Stimulated activated CD8-positive, alpha-beta memory T cell treated with anti-CD3 and anti-CD28 coated beads, Interleukin-12 subunit alpha, Interleukin-12 subunit beta, amount 100 ng/mL, for 24 hours (primary cell): ENCODE measurements around the gene MPZL3.

ENCODE experiments used
- DNase-seq: peaks from one replicate; pipeline ENCODE4 v3.0.0-alpha.2; 2020; ENCODE audit errors: extremely low read depth

Gene MPZL3

GRCh38 chr11:118232659-118233058 lies 19.5 kb downstream of the MPZL3 start:
- DNase-seq = no peak

GRCh38 chr11:118231461-118231860 lies 20.7 kb downstream of the MPZL3 start:
- DNase-seq = no peak

GRCh38 chr11:118230088-118230487 lies 22.1 kb downstream of the MPZL3 start:
- no peak for DNase-seq

GRCh38 chr11:118229274-118229847 lies 22.8 kb downstream of the MPZL3 start:
- no peak for DNase-seq

- no peak for DNase-seq
Measured at GRCh38 chr11:118227865-118228785, 24.0 kb downstream of the MPZL3 start.

- no peak for DNase-seq
Measured at GRCh38 chr11:118226781-118227180, 25.4 kb downstream of the MPZL3 start.

- DNase-seq = no peak
Measured at GRCh38 chr11:118226296-118226695, 25.9 kb downstream of the MPZL3 start.

- DNase-seq = no peak
Measured at GRCh38 chr11:118224511-118225188, 27.5 kb downstream of the MPZL3 start, which contains the start of gene JAML. TSS of gene JAML (minus strand) at chr11:118225011. CDS start at chr11:118214866, 10,145 bp downstream.

GRCh38 chr11:118223992-118224391 lies 28.2 kb downstream of the MPZL3 start:
- no peak for DNase-seq

- no peak for DNase-seq
Measured at GRCh38 chr11:118223570-118223969, 28.6 kb downstream of the MPZL3 start.

- no peak for DNase-seq
Measured at GRCh38 chr11:118222437-118222836, 29.7 kb downstream of the MPZL3 start.

GRCh38 chr11:118221419-118221818 lies 30.7 kb downstream of the MPZL3 start:
- no peak for DNase-seq

GRCh38 chr11:118219732-118220131 lies 32.4 kb downstream of the MPZL3 start:
- no peak for DNase-seq

GRCh38 chr11:118219244-118219643 lies 32.9 kb downstream of the MPZL3 start:
- DNase-seq = no peak

- DNase-seq = no peak
Measured at GRCh38 chr11:118217575-118217974, 34.6 kb downstream of the MPZL3 start.

- DNase-seq = no peak
Measured at GRCh38 chr11:118216621-118217481, 35.3 kb downstream of the MPZL3 start.

- DNase-seq = no peak
Measured at GRCh38 chr11:118215765-118216164, 36.4 kb downstream of the MPZL3 start.

- DNase-seq = no peak
Measured at GRCh38 chr11:118215262-118215661, 36.9 kb downstream of the MPZL3 start.

- no peak for DNase-seq
Measured at GRCh38 chr11:118214210-118214914, 37.8 kb downstream of the MPZL3 start.

- DNase-seq = no peak
Measured at GRCh38 chr11:118213781-118214180, 38.4 kb downstream of the MPZL3 start.

- DNase-seq = no peak
Measured at GRCh38 chr11:118213201-118213600, 39.0 kb downstream of the MPZL3 start.
